H1 (cell line): ENCODE data around the gene EDA.

Experiments used
- CREB1 ChIP-seq: IDR thresholded peaks from 2 replicates; pipeline ENCODE4 v1.6.1; 2012; ENCODE audit warnings: inconsistent platforms
- CTCF ChIP-seq, 3 experiments: IDR thresholded peaks; 1 replicate in 2 of 3; 2 replicates in 1 of 3; pipeline versions ENCODE4 v1.5.1 to v1.6.1; 2011; ENCODE audit warnings: low read length in 3 of 3, mild to moderate bottlenecking in 3 of 3, inconsistent platforms in 2 of 3, low read depth in 1 of 3, moderate library complexity in 1 of 3; ENCODE audit not compliant: insufficient read depth in 1 of 3; ENCODE audit errors: control extremely low read depth in 1 of 3
- EGR1 ChIP-seq: IDR thresholded peaks from 2 replicates; pipeline ENCODE4 v1.6.1; 2011; ENCODE audit warnings: low read depth, low read length, borderline replicate concordance
- EZH2 ChIP-seq: fragments of 200-600 bp; sonication (generic); IDR thresholded peaks from 2 replicates; pipeline ENCODE4 v1.7.1; 2012; ENCODE audit warnings: low read depth, mild to moderate bottlenecking, moderate library complexity, low read length, inconsistent platforms; ENCODE audit not compliant: severe bottlenecking
- HDAC2 ChIP-seq, 2 experiments: fragments of 300-600 bp in 1 of 2; sonication (generic) in 1 of 2; IDR thresholded peaks; 2 replicates each; pipeline ENCODE4 v1.6.1; 2011 to 2012; ENCODE audit warnings: low read depth in 2 of 2, low read length in 2 of 2, mild to moderate bottlenecking in 2 of 2, moderate library complexity in 2 of 2, borderline replicate concordance in 1 of 2, inconsistent platforms in 1 of 2
- NRF1 ChIP-seq: IDR thresholded peaks from 2 replicates; pipeline ENCODE4 v1.6.1; 2011; ENCODE audit warnings: mild to moderate bottlenecking, low read depth, low read length, improper control_type of control experiment
- POLR2AphosphoS5 ChIP-seq: IDR thresholded peaks from 2 replicates; pipeline ENCODE4 v1.6.1; 2011; ENCODE audit warnings: low read depth, low read length
- ZNF274 ChIP-seq: IDR thresholded peaks from 2 replicates; pipeline ENCODE4 v1.7.0; 2012; ENCODE audit warnings: low read length, borderline replicate concordance; ENCODE audit errors: extremely low read depth

- no peak for TF ChIP-seq CTCF (IDR thresholded peaks at IDR 0.05; ENCODE audit: control extremely low read depth in 1 of 3, insufficient read depth in 1 of 3, low read depth in 1 of 3, low read length in 3 of 3)
- TF ChIP-seq NRF1: no peak
- no peak for TF ChIP-seq ZNF274
- TF ChIP-seq EZH2: no peak
- no peak for TF ChIP-seq CREB1
- no peak for TF ChIP-seq EGR1
- TF ChIP-seq POLR2AphosphoS5: no peak
- TF ChIP-seq HDAC2 (IDR thresholded peaks at IDR 0.05; ENCODE audit: borderline replicate concordance in 1 of 2, low read depth in 2 of 2, low read length in 2 of 2): no peak
Observed at GRCh38 chrX:69996113-69996468, 380.2 kb downstream of the EDA start.
